HG03432 (cell line): ENCODE results near the gene PTMS.
A peak's percentile ranks its signal among the peaks of the same experiment; 100 is the strongest.

Source experiments
- ATAC-seq: cut with Tn5 transposase; IDR thresholded peaks from one replicate; pipeline ENCODE4 v1.9.1; 2021; ENCODE audit warnings: mild to moderate bottlenecking, moderate library complexity; ENCODE audit not compliant: unreplicated experiment

PTMS gene

DNA sequence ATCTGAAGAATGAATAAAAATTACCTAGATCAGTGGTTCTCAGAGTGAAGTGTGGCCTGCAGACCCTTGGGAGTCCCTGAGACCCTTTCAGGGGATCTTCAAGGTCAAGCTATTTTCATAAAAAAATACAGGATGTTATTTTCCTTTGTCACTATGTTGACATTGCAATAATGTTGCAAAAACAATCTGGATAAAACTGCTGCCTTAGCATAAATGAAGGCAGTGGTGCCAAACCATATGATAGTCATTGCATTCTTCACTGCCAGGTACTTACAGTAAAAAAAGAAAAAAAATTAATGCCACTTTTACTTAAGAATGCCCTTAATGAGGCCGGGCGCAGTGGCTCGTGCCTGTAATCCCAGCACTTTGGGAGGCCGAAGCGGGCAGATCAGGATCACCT, 21.1 kb downstream of the PTMS start:
- ATAC-seq: no peak

DNA sequence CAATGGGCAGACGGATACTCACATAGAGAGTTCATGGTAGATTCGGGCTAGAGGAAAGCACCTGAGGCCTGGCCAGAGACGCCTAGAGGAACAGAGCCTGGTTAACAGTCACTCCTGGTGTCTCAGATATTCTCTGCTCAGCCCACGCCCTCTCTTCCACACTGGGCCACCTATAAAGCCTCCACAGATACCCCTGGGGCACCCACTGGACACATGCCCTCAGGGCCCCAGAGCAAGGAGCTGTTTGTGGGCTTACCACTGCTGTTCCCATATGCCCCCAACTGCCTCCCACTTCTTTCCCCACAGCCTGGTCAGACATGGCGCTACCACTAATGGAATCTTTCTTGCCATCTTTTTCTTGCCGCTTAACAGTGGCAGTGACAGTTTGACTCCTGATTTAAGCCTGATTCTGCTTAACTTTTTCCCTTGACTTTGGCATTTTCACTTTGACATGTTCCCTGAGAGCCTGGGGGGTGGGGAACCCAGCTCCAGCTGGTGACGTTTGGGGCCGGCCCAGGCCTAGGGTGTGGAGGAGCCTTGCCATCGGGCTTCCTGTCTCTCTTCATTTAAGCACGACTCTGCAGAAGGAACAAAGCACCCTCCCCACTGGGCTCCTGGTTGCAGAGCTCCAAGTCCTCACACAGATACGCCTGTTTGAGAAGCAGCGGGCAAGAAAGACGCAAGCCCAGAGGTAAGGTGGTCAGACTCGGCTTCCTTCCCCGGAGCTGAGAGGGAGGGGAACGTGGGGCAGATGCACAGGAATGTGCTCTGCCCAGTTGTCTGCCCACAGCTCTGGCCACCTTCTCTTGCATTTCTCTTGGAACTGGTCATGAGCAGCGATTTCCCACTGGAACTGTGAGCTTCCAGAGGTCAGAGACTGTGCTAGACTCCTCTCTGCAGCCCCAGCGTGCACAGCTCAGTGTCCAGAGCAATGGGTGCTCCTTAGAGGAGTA, 23.1 kb downstream of the PTMS start, which contains the start of gene CD4:
Gene CD4, plus strand, starts transcription at position 557 of the 953 bp plus-strand sequence. CDS start 10,611 bp downstream, outside the sequence.
- ATAC-seq: no peak

DNA sequence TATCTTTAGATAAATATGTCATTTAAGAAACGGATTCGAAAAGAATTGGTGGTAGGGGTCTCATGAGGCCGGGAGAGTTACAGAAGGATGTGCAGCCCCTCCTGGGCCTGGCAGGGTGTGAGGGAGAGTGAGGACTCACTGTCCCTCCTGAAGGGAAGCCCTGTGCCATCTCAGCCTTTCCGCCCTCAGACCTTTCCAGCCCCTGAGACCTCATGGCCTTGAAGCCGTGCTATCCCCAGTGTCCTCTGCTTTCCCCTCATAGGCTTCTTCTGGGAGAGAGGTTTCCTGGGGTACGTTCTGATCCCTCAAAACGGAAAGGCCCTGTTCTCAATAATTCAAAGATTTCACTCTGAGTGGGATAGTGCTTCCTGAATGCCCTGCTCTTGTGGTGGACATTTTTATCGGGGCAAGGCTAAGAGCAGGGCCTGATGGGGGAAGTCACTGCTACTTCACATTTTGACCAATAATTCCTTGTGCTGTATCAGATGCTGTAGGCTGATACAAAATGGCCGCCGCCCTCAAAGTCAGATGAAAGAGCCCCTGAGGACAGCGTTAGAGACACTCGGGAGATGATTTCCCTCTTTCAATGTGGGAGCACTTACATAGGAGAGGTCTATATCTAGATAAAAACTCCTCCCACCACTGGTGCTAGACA, 24.5 kb downstream of the PTMS start:
- no peak for ATAC-seq

DNA sequence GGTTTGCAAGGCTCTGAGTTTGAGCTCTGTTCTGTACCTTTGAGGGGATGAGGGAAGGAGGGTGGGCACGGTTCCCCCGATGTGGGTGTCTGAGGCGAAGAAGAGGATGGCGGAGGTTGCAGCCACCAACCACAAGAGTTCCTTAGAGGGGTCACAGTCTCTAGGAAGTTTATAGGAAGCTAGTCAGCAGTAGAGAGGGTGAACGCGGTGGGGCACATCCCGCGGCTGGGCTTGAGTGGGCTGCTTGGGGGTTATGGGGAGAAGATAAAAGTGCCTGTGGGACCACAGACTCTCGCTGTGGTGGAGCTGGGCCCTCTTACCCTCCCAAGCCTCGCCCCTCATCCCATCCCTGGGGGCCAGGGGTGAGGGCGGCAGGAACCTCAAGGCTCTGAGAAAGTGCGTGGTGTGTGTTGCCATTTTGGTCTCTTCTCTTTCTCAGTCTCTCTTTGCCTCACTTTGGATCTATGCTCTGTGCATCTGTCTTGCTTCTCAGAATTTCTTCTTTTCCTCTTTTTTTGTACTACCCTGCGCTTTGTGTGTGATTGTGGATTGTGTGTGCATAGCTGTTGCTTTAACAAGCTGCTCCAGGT, 25.9 kb downstream of the PTMS start:
- ATAC-seq: no peak

DNA sequence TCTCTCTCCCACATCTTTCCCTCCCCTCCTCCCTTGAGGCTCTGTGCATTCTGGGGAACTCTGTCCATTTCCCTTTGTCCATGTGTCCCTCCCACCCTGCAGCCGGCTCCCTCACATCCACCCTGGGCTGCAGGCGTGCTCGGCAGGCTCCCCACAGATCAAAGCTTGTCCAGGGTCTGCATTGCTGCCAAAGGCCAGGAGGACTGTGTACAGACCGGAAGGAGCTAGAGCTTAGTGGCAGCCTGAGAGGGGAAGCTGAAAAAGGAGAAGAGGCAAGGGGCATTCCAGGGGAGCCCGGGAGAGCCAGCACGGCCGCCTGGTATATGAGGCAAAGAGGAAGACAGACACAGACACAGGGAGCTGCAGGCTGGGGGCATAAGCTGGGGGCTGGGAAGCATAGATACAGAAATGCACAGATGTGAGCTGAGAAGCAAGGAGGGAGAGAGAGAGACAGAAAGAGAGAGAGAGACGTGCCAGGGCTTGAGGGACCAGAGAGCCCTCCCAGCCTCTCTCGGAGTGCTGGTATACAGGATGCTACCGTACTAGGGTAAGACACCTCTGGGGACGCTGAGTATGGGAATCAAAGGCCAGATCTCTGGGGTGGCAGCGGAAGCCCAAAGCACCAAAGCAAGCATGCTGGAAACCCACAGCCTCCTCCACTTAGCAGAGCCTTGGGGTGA, 26.5 kb downstream of the PTMS start:
- ATAC-seq: peak; percentile 44

DNA sequence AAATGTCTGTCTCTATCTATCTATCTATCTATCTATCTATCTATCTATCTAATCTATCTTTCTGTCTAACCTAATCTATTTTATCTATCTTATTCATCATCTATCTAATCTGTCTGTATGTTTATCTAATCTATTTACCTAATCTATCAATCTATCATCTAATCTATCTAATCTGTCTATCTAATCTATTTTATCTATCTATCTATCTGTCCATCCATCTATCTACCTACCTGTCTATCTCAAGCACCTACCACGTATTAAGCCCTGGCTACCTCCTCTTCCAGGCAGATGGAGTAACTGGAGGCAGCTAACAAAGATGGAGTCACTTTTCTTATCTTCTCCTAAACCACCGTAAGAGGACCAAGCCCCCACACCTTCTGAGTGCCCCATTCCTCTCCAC, 28.9 kb downstream of the PTMS start:
- ATAC-seq: no peak

DNA sequence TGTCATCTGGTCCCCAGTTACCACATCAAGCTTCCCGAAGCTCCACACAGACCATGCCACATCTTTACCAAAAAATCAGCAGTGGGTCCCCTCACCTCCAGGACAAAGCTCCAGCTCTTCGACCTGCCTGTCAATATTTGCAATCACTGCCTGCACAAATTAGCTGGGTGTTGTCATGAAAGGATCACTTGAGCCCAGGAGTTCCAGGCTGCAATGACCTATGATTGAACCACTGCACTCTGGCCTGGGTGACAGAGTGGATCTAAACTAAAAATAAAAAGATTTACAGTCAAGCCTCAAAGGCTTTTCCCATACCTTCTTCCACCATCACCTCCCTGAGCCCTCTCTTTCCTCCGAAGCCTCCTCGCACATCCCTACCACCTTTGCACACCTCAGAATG, 30.4 kb downstream of the PTMS start:
- ATAC-seq: no peak

DNA sequence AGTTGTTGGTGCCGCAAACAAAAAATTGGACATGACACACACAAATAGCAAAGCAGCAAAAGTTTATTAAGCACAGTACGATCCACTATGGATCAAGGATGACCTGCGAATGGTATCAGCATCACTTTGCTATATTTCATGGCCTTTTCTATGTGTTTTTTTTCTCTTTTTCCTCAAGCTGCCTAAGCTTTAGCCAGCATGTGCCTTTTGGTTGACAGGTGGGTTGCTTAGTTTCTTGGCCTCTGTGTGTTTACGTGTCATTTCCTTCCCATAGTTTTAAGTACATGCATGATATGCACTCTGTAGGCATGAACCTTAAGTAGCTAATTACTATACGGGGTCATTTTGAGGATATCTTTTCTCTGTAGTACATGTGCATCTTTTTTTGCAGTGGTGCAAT, 33.0 kb downstream of the PTMS start:
- ATAC-seq: no peak

DNA sequence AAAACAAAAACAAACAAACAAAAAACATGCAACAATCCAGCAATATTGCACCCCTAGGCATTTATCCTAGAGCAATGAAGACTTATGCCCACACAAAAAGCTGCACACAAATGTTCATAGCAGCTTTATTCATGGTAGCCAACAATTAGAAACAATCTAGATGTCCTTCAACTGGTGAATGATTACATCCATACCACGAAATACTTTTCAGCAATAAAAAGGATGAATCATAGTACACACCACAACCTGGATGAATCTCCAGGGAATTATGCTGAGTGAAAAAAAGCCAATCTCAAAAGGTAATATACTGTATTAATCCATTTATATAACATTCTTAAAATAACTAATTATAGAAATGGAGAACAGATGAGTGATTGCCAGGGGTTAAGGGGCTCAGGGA, 41.0 kb downstream of the PTMS start:
- ATAC-seq: no peak

DNA sequence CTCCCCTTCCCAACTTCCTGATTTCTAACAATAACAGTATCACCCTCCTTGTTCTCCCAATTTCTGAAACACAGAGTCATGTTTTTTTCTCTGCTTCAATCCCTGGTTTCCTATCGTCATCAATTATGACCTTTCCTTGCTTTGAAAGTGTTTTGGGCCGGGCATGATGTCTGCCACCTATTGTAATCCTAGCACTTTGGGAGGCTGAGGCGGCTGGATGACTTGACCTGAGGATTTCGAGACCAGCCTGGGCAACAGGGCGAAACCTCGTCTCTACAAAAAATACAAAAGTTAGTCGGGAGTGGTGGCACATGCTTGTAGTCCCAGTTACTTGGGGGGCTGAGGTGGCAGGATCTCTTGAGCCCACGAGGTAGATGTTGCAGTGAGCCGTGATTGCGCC, 42.9 kb downstream of the PTMS start:
- ATAC-seq: no peak

DNA sequence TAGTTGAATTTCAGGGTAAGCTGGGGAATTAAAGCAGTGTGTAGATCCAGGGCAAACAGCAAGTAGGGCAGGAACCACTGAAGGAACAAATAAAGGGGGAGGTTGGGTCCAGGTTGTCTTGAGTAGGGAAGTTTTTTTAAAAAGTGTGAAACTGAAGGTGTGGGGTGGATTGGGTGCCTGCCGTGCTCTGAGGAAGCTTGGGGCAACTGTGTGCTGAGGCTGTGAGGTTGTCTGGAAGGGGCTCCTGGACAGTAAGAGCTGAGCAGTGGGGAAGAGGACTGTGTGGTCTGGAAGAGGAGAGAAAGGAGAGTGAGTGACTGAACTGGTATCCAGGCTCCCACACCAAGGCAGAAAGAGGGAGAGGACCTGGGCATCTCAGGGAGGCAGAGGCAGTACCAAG, 44.6 kb downstream of the PTMS start:
- no peak for ATAC-seq

DNA sequence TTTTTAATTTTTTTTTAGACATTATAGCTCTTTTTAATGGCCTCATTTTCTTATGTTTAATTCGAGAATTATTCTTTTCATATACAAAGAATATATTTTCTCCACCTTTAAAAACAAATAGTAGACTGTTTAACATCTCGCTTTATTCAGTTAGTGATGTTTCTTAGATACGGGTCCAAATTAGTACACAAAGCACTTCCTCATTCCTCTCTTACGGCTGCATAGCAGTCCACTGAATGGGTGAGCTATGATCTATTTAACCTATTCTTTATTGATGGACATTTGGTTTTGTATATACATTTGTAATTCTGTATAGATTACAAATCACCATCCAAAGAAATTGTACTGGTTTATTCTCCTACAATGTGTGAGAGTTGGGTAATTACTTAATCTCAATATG, 47.2 kb downstream of the PTMS start:
- no peak for ATAC-seq

DNA sequence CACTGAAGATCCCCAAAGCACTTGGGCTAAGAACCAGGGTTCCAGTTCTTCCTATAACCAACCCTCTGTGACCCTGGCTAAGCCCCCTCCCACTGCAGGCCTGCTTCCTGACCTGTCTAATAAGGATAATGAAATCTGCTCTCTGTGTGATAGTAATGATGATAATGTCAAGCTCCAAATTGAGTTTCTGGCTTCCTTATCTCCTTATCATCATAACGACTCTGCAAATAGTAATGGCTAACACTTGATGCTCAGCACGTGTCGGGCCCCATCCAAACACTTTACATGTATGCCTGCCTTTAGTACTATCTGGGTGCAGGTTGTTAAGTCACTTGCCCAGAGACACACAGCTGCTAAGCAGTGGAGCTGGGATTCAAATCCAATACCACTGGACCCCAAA, 50.4 kb downstream of the PTMS start:
- ATAC-seq: no peak

DNA sequence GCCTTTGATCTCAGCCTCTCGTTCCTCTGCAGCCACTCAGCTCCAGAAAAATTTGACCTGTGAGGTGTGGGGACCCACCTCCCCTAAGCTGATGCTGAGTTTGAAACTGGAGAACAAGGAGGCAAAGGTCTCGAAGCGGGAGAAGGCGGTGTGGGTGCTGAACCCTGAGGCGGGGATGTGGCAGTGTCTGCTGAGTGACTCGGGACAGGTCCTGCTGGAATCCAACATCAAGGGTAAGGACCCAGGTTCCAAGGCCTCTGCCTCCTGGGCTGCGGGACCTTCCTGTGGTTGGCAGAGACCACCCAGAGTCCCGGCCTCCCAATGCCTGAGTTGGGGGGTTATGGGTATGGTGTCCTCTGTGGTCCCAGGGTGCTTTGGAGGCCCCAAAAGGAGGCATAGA, 50.9 kb downstream of the PTMS start:
- ATAC-seq: no peak

DNA sequence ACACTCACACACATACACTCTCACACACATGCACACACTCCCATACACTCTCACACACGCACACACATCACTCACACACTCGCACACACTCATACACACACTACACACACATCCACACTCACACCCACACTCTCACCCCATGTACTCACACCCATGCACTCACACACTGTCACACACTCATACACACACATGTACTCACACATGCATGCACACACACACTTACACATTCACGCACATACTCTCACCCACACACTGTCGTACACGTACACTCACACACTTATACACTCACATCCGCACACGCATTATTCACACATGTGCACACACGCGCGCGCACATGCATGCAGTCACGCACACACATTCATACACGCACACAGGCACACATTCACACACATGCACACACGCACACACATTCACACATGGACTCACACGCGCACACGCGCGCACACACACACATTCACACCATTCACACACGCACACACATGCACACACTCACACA, 51.5 kb downstream of the PTMS start:
- ATAC-seq: no peak

DNA sequence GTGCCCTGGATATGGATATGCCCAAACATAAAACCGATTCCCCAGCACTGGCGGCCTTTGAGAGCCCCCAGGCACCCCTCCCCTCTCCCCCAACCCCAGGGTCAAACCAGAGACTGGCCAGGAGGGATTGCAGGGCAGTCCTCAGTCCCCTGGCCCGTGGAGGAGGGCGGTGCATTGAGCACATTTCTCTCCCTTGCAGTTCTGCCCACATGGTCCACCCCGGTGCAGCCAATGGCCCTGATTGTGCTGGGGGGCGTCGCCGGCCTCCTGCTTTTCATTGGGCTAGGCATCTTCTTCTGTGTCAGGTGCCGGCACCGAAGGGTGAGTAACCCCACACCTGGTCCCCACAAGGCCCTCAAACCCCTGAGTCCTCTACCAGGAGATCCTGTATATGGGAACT, 52.1 kb downstream of the PTMS start:
- ATAC-seq: no peak

DNA sequence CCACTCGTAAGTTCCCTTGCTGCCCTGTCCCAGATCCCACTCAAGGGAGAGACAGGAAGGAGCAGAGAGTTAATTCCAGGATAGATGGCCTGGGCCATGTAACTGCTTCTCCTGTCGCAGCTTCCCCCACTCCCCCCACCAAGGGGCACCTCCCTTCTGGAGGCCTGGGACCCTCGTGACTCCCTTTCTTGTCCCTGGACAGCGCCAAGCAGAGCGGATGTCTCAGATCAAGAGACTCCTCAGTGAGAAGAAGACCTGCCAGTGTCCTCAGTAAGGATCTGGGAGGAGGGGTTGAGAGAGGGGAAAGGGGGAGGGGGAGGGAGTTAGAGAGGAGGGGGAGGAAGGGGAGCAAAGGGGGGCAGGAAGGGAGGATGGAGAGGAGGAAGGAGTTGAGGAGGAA, 52.5 kb downstream of the PTMS start:
- ATAC-seq: no peak

DNA sequence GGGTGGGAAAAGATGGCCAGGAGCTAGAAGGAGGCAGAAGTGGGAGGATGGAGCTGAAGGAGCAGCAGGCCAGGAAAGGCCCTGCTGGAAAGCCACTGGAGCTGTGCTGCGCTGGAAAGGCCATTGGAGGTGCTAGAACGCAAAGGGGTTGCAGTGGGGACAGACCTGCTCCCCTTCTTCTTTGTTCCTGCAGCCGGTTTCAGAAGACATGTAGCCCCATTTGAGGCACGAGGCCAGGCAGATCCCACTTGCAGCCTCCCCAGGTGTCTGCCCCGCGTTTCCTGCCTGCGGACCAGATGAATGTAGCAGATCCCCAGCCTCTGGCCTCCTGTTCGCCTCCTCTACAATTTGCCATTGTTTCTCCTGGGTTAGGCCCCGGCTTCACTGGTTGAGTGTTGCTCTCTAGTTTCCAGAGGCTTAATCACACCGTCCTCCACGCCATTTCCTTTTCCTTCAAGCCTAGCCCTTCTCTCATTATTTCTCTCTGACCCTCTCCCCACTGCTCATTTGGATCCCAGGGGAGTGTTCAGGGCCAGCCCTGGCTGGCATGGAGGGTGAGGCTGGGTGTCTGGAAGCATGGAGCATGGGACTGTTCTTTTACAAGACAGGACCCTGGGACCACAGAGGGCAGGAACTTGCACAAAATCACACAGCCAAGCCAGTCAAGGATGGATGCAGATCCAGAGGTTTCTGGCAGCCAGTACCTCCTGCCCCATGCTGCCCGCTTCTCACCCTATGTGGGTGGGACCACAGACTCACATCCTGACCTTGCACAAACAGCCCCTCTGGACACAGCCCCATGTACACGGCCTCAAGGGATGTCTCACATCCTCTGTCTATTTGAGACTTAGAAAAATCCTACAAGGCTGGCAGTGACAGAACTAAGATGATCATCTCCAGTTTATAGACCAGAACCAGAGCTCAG, 53.2 kb downstream of the PTMS start:
- no peak for ATAC-seq

DNA sequence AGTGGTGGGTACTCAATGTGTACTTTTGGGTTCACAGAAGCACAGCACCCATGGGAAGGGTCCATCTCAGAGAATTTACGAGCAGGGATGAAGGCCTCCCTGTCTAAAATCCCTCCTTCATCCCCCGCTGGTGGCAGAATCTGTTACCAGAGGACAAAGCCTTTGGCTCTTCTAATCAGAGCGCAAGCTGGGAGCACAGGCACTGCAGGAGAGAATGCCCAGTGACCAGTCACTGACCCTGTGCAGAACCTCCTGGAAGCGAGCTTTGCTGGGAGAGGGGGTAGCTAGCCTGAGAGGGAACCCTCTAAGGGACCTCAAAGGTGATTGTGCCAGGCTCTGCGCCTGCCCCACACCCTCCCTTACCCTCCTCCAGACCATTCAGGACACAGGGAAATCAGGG, 54.0 kb downstream of the PTMS start:
- ATAC-seq: no peak
